T-cell (primary cell): ENCODE results near the gene CNR2. TPM values are rescaled to one million over a fixed set of nuclear protein-coding genes. Genes with fewer than 3 reads are reported as not detected.

Source experiments
- ATAC-seq, 4 experiments: fragments of 200-7000 bp in 3 of 4; fragments of 150-1000 bp in 1 of 4; cut with Tn5 transposase; replicated peaks in 1 of 4; 1 replicate in 3 of 4; 2 replicates in 1 of 4; pipeline ENCODE4 v1.10.0; 2021; ENCODE audit warnings: moderate library complexity in 3 of 4, mild to moderate bottlenecking in 2 of 4, moderate number of reproducible peaks in 1 of 4
- CTCF ChIA-PET, 2 donors: fragments of 300-600 bp; sonication (Branson Sonifier 250); formaldehyde crosslinking; loops; one replicate each; lab custom pipeline; 2022; ENCODE audit warnings: antibody characterized with exemption in 2 of 2; lab: Charles Lee
- POLR2A ChIA-PET, 2 donors: fragments of 300-600 bp; sonication (Branson Sonifier 250); formaldehyde crosslinking; loops; one replicate each; lab custom pipeline; 2022; ENCODE audit warnings: antibody characterized with exemption in 2 of 2; lab: Charles Lee
- DNase-seq, 35 experiments: peaks; one replicate each; pipeline versions ENCODE4 v3.0.0 to v3.0.0-alpha.2; 2013 to 2023
- H3K27ac ChIP-seq: one replicate; pipeline ENCODE4 v1.5.1; 2013; ENCODE audit warnings: low read length
- H3K27me3 ChIP-seq, 2 experiments: replicated peaks in 1 of 2; 1 replicate in 1 of 2; 2 replicates in 1 of 2; pipeline versions ENCODE4 v1.6.1 to v1.7.0; 2013; ENCODE audit warnings: low read length in 1 of 2, mixed read lengths in 1 of 2; ENCODE audit not compliant: control insufficient read depth in 2 of 2, insufficient read depth in 2 of 2; ENCODE audit errors: extremely low read depth in 1 of 2
- H3K36me3 ChIP-seq, 2 donors: 1 replicate in 1 of 2; 2 replicates in 1 of 2; pipeline versions ENCODE4 v1.6.1 to v1.7.0; 2013; ENCODE audit warnings: low read length in 1 of 2; ENCODE audit not compliant: control insufficient read depth in 2 of 2, insufficient read depth in 1 of 2; ENCODE audit errors: extremely low read depth in 1 of 2
- H3K4me1 ChIP-seq, 2 experiments: 1 replicate in 1 of 2; 2 replicates in 1 of 2; pipeline versions ENCODE4 v1.6.1 to v1.7.0; 2013; ENCODE audit warnings: low read length in 2 of 2, mixed read lengths in 1 of 2; ENCODE audit not compliant: insufficient read depth in 2 of 2, control insufficient read depth in 1 of 2; ENCODE audit errors: extremely low read depth in 1 of 2
- H3K4me3 ChIP-seq, 2 donors: 1 replicate in 1 of 2; 2 replicates in 1 of 2; pipeline versions ENCODE4 v1.5.1 to v1.7.0; 2013; ENCODE audit warnings: mild to moderate bottlenecking in 2 of 2, low read length in 1 of 2, moderate library complexity in 1 of 2; ENCODE audit not compliant: control insufficient read depth in 1 of 2; ENCODE audit errors: extremely low read depth in 1 of 2
- H3K9me3 ChIP-seq: 2 replicates; pipeline ENCODE4 v1.7.0; 2013
- H3K27ac Mint-ChIP-seq, 2 donors: one replicate each; pipeline ENCODE4 v1.8.0; 2020 to 2021; ENCODE audit warnings: mild to moderate bottlenecking in 2 of 2, mixed read lengths in 2 of 2
- H3K27me3 Mint-ChIP-seq, 2 donors: one replicate each; pipeline ENCODE4 v1.8.0; 2021 to 2022; ENCODE audit warnings: mixed read lengths in 2 of 2
- H3K36me3 Mint-ChIP-seq: one replicate; pipeline ENCODE4 v1.8.0; 2021; ENCODE audit warnings: mixed read lengths
- H3K4me1 Mint-ChIP-seq, 3 donors: one replicate each; pipeline ENCODE4 v1.8.0; 2020 to 2022; ENCODE audit warnings: mixed read lengths in 3 of 3, mild to moderate bottlenecking in 1 of 3
- H3K4me3 Mint-ChIP-seq, 3 donors: one replicate each; pipeline ENCODE4 v1.8.0; 2020 to 2022; ENCODE audit warnings: mild to moderate bottlenecking in 3 of 3, mixed read lengths in 3 of 3, moderate library complexity in 3 of 3
- H3K9me3 Mint-ChIP-seq, 3 donors: one replicate each; pipeline ENCODE4 v1.8.0; 2020 to 2022; ENCODE audit warnings: mixed read lengths in 3 of 3
- WGBS: methylation state at CpG from one replicate; pipeline ENCODE4 v1.1.5; 2013; ENCODE audit warnings: missing lambda C conversion rate; ENCODE audit not compliant: insufficient coverage; 5-methylcytosine and 5-hydroxymethylcytosine counted together
- total RNA-seq, 35 experiments: library from RNA in 6 of 35; stranded (reverse) in 6 of 35; fragments of 120-200 nt in 1 of 35; gene quantifications; one replicate each; pipeline versions ENCODE4 v1.2.1 to v1.2.4 and lab custom pipeline; 2013 to 2026

CNR2 gene
- total RNA-seq, 5 donors from 2014 or later (not counting 1 experiment from before 2014, with no cell fraction given), result 0.67 to 2.1 (median 1.5) TPM

DNA sequence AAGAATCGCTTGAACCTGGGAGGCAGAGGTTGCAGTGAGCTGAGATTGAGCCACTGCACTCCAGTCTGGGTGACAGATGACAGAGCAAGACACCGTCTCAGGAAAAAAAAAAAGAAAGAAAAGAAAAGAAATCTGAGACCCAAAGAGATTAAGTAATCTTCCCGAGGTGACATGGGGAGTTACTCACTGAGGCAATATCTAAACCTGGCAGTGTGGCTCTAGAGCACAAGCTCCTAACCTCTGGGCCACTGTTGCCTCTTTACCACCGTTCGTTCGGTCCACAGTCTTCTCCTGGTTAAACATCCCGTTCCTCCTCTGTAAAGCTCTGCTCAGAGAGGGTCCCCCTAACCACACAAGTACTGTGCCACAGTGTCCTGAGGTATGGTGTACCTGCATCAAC, 89.4 kb downstream of the CNR2 start:
- no peaks in the 10 kb centered on the region for H3K9me3 ChIP-seq
- H3K27me3 Mint-ChIP-seq, result no peaks in the 10 kb centered on the region
- DNase-seq, result no peak
- no peak overlapping the region for H3K4me3 ChIP-seq
- peaks cover 22 to 34% (median 26%) of the 10 kb centered on the region in 3 donors for H3K4me1 Mint-ChIP-seq
- peaks cover 0 to under 1% of the 10 kb centered on the region in 2 donors for H3K36me3 ChIP-seq
- H3K4me3 Mint-ChIP-seq, result peak overlapping the region; percentile 93 to 95 (median 94)
- H3K27ac ChIP-seq, result no peak overlapping the region
- H3K36me3 Mint-ChIP-seq, result peaks cover 5% of the 10 kb centered on the region
- ATAC-seq, result no peak
- H3K4me1 ChIP-seq, result peaks cover 5 to 13% of the 10 kb centered on the region in 2 experiments
- no peaks in the 10 kb centered on the region for H3K27me3 ChIP-seq
- H3K27ac Mint-ChIP-seq, result peak overlapping the region in 1 of 2 donors; percentile 97
- H3K9me3 Mint-ChIP-seq, result no peaks in the 10 kb centered on the region
- 98% methylated on average over 5 of the region's 7 CpGs for WGBS
- ChIA-PET CTCF (interaction anchor here (0.6 to 2.6 kb wide), 3 partner anchors 13 to 15 kb away, joined by 6 to 21 read pairs (median 6); no protein-coding TSS in a partner anchor), POLR2A (interaction anchor here in 1 of 2 donors (0.5 kb wide), 1 partner anchor 150 kb away, joined by 3 read pairs; no protein-coding TSS in a partner anchor)

Other genes starting within 250 kb of the CNR2 start
- gene RPL11, start 221.6 kb downstream of the CNR2 start, total RNA-seq, result 1,000 to 10,000 TPM; 1,758 to 2,043 (median 1,921) TPM
- 10 to 100 TPM; 26.0 to 32.8 (median 27.6) TPM for gene ELOA, start 169.9 kb downstream of the CNR2 start, total RNA-seq
- 10 to 100 TPM; 60.7 to 87.1 (median 70.8) TPM for gene PITHD1, start 134.9 kb downstream of the CNR2 start, total RNA-seq
- 10 to 100 TPM; 47.8 to 70.9 (median 67.6) TPM for gene LYPLA2, start 122.2 kb downstream of the CNR2 start, total RNA-seq
- gene GALE, start 112.6 kb downstream of the CNR2 start, total RNA-seq, result 10 to 100 TPM in 3 of 5 donors, 1 to 10 TPM in 2; 7.5 to 16.5 (median 12.6) TPM
- gene HMGCL, start 87.9 kb downstream of the CNR2 start, total RNA-seq, result 10 to 100 TPM; 14.5 to 39.0 (median 32.9) TPM
- 10 to 100 TPM in 3 of 5 donors, 1 to 10 TPM in 2; 5.6 to 11.5 (median 10.7) TPM for gene FUCA1, start 45.1 kb downstream of the CNR2 start, total RNA-seq
- gene PNRC2, start 46.5 kb upstream of the CNR2 start, total RNA-seq, result 100 to 1,000 TPM; 135 to 159 (median 139) TPM
- 100 to 1,000 TPM; 145 to 240 (median 153) TPM for gene SRSF10, start 67.0 kb upstream of the CNR2 start, total RNA-seq
- not detected for gene MYOM3, start 198.8 kb upstream of the CNR2 start, total RNA-seq
- under 1 TPM in 2 of 5 donors, not detected in 3; 0.13 to 0.15 TPM for gene IL22RA1, start 229.8 kb upstream of the CNR2 start, total RNA-seq